ENCODE measurements around the gene ZHX3. TPM values are rescaled to one million over a fixed set of nuclear protein-coding genes. Genes with fewer than 3 reads are reported as not detected.

ZHX3 gene
- total RNA-seq, 1 experiment from 2014 or later = 22.7 TPM

- H3K36me3 Mint-ChIP-seq (ENCODE audit: insufficient read depth, unreplicated experiment) = peaks cover 6% of the 10 kb centered on the region
- H3K27me3 Mint-ChIP-seq (ENCODE audit: unreplicated experiment) = no peaks in the 10 kb centered on the region
- no peak overlapping the region for H3K4me3 Mint-ChIP-seq (ENCODE audit: low read depth, unreplicated experiment)
- no TSS peak for BruUV-seq (replicated peaks)
- H3K9me3 Mint-ChIP-seq (ENCODE audit: low read depth, unreplicated experiment) = no peaks in the 10 kb centered on the region
- CTCF ChIA-PET = interaction anchor here (2.9 kb wide), 1 partner anchor 105 kb away, joined by 21 read pairs; the partner anchor contains the start of gene LPIN3
- no peak for DNase-seq
- H3K4me1 Mint-ChIP-seq (ENCODE audit: low read depth, unreplicated experiment) = peaks cover 19% of the 10 kb centered on the region
- TF ChIP-seq, protein P1, sequence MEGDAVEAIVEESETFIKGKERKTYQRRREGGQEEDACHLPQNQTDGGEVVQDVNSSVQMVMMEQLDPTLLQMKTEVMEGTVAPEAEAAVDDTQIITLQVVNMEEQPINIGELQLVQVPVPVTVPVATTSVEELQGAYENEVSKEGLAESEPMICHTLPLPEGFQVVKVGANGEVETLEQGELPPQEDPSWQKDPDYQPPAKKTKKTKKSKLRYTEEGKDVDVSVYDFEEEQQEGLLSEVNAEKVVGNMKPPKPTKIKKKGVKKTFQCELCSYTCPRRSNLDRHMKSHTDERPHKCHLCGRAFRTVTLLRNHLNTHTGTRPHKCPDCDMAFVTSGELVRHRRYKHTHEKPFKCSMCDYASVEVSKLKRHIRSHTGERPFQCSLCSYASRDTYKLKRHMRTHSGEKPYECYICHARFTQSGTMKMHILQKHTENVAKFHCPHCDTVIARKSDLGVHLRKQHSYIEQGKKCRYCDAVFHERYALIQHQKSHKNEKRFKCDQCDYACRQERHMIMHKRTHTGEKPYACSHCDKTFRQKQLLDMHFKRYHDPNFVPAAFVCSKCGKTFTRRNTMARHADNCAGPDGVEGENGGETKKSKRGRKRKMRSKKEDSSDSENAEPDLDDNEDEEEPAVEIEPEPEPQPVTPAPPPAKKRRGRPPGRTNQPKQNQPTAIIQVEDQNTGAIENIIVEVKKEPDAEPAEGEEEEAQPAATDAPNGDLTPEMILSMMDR (IDR thresholded peaks at IDR 0.05; ENCODE audit: unreplicated experiment) = no peak
- H3K27ac Mint-ChIP-seq (ENCODE audit: unreplicated experiment) = no peak overlapping the region
- intact Hi-C loops (cut with micrococcal nuclease; ENCODE audit: unreplicated experiment) = no loop called here
These were observed 83.0 kb downstream of the ZHX3 start for GRCh38 chr20:41234546-41234945.

GRCh38 chr20:41234041-41234440, 83.5 kb downstream of the ZHX3 start:
- Mint-ChIP-seq H3K27ac (ENCODE audit: unreplicated experiment) (no peak overlapping the region), H3K9me3 (ENCODE audit: low read depth, unreplicated experiment) (no peaks in the 10 kb centered on the region), H3K27me3 (ENCODE audit: unreplicated experiment) (no peaks in the 10 kb centered on the region), H3K4me1 (ENCODE audit: low read depth, unreplicated experiment) (peaks cover 19% of the 10 kb centered on the region), H3K4me3 (ENCODE audit: low read depth, unreplicated experiment) (no peak overlapping the region), H3K36me3 (ENCODE audit: insufficient read depth, unreplicated experiment) (peaks cover 6% of the 10 kb centered on the region)
- CTCF ChIA-PET = interaction anchor here (2.9 kb wide), 1 partner anchor 106 kb away, joined by 21 read pairs; the partner anchor contains the start of gene LPIN3
- intact Hi-C loops (cut with micrococcal nuclease; ENCODE audit: unreplicated experiment) = no loop called here
- TF ChIP-seq, protein P1 (IDR thresholded peaks at IDR 0.05; ENCODE audit: unreplicated experiment) = no peak
- no peak for DNase-seq
- BruUV-seq (replicated peaks) = no TSS peak

DNA sequence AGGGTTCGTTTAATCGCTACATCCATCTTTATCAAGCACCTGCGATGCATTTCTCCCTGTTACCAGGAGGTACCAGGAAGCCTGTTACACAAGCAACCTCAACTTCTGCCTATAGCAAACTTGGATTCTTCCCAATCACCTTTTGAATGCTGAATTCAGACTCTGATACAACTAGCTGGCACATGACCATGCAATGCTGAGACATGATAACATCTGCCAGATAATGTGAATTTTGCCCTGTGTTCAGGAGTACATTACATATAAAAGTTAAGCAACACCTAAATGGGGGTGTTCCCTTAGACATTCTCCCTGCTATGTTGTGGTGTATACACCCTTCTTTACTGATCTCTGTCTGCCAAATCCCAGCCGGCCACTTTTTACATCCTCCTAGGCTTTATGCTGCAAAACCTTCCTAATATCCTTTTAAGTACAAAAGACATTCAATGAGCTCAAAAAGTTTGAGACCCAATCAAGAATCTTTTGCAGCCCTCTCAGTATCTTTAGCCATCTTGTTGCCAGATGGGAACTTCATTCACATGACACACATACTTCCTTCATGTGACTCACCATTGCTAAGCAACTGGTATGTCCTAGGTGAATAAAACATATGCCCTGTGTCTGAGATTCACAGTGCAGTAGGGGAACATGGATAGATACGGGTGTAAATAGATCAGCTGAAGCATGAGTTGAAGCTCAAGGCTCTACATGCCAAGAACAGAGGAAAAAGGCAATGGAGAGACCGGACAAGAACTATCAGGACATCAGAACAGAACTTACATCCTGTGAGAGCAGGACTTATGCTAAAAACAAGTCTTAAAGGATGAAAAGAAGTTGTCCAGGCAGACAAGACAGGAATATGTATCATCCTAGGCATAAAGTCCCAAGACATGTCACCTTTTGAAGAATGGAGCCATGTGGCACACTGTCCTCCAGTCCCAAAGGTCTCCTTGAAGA, 84.3 kb downstream of the ZHX3 start:
- BruUV-seq (replicated peaks) = no TSS peak
- Mint-ChIP-seq H3K9me3 (ENCODE audit: low read depth, unreplicated experiment) (no peaks in the 10 kb centered on the region), H3K4me3 (ENCODE audit: low read depth, unreplicated experiment) (peak overlapping the region; percentile 35), H3K27me3 (ENCODE audit: unreplicated experiment) (no peaks in the 10 kb centered on the region), H3K4me1 (ENCODE audit: low read depth, unreplicated experiment) (peaks cover 19% of the 10 kb centered on the region), H3K27ac (ENCODE audit: unreplicated experiment) (peak overlapping the region; percentile 42), H3K36me3 (ENCODE audit: insufficient read depth, unreplicated experiment) (peaks cover 6% of the 10 kb centered on the region)
- TF ChIP-seq, protein P1 (IDR thresholded peaks at IDR 0.05; ENCODE audit: unreplicated experiment) = no peak
- no peak for DNase-seq
- CTCF ChIA-PET = interaction anchor here (0.5 to 2.9 kb wide), 9 partner anchors 8 to 339 kb away, joined by 3 to 21 read pairs (median 5); partner anchors contain the start of genes LPIN3 and ZHX3
- intact Hi-C loops (cut with micrococcal nuclease; ENCODE audit: unreplicated experiment) = loop anchor here (1.0 to 2.0 kb wide), 4 partner anchors 60 to 265 kb away; partner anchors contain the start of gene LPIN3

DNA sequence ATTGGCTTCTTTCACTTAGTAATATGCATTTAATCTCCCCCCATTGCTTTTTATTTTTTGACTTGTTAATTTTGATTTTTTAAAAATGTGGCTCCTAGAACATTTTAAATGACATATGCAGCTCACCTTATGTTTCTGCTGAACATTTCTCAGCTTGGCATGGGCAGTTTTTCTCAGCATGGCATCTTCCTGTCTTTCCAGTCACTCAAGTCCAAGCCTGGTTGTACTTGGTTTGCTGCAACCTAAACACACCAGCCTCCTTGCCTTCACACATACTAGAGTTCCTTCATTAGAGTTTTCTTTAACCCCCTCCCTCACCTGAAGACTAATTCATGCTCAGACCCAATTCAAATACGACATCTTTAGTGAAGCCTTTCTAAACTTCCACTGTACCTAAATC, 86.4 kb downstream of the ZHX3 start:
- no TSS peak for BruUV-seq (replicated peaks)
- CTCF ChIA-PET = interaction anchor here (0.5 to 1.8 kb wide), 3 partner anchors 71 to 536 kb away, joined by 3 to 12 read pairs (median 3); no protein-coding TSS in a partner anchor

More for the DNA sequence above, 86.4 kb downstream of the ZHX3 start:
- H3K4me3 Mint-ChIP-seq (ENCODE audit: low read depth, unreplicated experiment) = no peak overlapping the region
- no peak overlapping the region for H3K27ac Mint-ChIP-seq (ENCODE audit: unreplicated experiment)
- peaks cover 19% of the 10 kb centered on the region for H3K4me1 Mint-ChIP-seq (ENCODE audit: low read depth, unreplicated experiment)
- TF ChIP-seq, protein P1 (IDR thresholded peaks at IDR 0.05; ENCODE audit: unreplicated experiment) = no peak
- peaks cover 6% of the 10 kb centered on the region for H3K36me3 Mint-ChIP-seq (ENCODE audit: insufficient read depth, unreplicated experiment)
- H3K27me3 Mint-ChIP-seq (ENCODE audit: unreplicated experiment) = no peaks in the 10 kb centered on the region
- no peaks in the 10 kb centered on the region for H3K9me3 Mint-ChIP-seq (ENCODE audit: low read depth, unreplicated experiment)
- intact Hi-C loops (cut with micrococcal nuclease; ENCODE audit: unreplicated experiment) = no loop called here
- DNase-seq = no peak
